ENCODE results near the gene CELF4.

DNA sequence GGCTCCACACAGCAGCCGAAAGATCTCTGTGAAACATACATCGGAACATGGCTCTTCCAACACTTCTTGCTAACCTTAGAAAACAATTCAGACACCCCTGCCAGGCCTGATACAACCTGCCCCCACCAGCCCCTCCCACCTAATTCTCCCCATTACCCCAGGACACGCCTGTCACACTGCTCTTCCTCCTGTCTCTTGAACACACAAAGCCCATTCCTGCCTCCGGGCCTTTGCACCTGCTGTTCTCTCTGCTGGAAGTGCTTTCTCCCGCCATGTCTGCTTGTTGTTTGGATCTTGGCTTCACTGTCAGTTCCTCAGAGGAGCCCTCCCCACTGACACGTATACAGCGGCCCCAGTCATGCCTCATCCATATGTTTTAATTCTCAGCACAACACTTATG lies 24.1 kb downstream of the CELF4 start:
- TF ChIP-seq, protein P1, sequence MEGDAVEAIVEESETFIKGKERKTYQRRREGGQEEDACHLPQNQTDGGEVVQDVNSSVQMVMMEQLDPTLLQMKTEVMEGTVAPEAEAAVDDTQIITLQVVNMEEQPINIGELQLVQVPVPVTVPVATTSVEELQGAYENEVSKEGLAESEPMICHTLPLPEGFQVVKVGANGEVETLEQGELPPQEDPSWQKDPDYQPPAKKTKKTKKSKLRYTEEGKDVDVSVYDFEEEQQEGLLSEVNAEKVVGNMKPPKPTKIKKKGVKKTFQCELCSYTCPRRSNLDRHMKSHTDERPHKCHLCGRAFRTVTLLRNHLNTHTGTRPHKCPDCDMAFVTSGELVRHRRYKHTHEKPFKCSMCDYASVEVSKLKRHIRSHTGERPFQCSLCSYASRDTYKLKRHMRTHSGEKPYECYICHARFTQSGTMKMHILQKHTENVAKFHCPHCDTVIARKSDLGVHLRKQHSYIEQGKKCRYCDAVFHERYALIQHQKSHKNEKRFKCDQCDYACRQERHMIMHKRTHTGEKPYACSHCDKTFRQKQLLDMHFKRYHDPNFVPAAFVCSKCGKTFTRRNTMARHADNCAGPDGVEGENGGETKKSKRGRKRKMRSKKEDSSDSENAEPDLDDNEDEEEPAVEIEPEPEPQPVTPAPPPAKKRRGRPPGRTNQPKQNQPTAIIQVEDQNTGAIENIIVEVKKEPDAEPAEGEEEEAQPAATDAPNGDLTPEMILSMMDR (IDR thresholded peaks at IDR 0.05) = no peak
- TF ChIP-seq POLR2AphosphoS5 (IDR thresholded peaks at IDR 0.05) (no peak), POLR2A (IDR thresholded peaks at IDR 0.05) (no peak)

All from breast epithelium (tissue), 3 donors.